Liver (tissue), 9 donors: ENCODE data around the gene SNAPIN. TPM values are rescaled to one million over a fixed set of nuclear protein-coding genes. Genes with fewer than 3 reads are reported as not detected.

Experiments used
- DNase-seq: peaks from one replicate; pipeline ENCODE4 v3.0.0-alpha.2; 2017; ENCODE audit warnings: low spot score
- H3K27ac ChIP-seq, 2 donors: one replicate each; pipeline ENCODE4 v1.7.0; 2013; ENCODE audit warnings: inconsistent platforms in 2 of 2, low read length in 2 of 2, control low read depth in 1 of 2, low read depth in 1 of 2, mild to moderate bottlenecking in 1 of 2
- H3K27me3 ChIP-seq, 4 donors: one replicate each; pipeline versions ENCODE4 v1.6.1 to v1.7.0; 2013; ENCODE audit warnings: low read length in 3 of 4, inconsistent platforms in 1 of 4, mild to moderate bottlenecking in 1 of 4, moderate library complexity in 1 of 4; ENCODE audit not compliant: control insufficient read depth in 4 of 4, insufficient read depth in 4 of 4
- H3K36me3 ChIP-seq, 4 donors: one replicate each; pipeline versions ENCODE4 v1.6.1 to v1.7.0; 2013; ENCODE audit warnings: low read length in 3 of 4, mild to moderate bottlenecking in 3 of 4, low read depth in 1 of 4, moderate library complexity in 1 of 4; ENCODE audit not compliant: control insufficient read depth in 4 of 4, insufficient read depth in 3 of 4
- H3K4me1 ChIP-seq, 4 donors: one replicate each; pipeline versions ENCODE4 v1.6.1 to v1.7.0; 2013; ENCODE audit warnings: low read length in 3 of 4, mild to moderate bottlenecking in 3 of 4, moderate library complexity in 1 of 4; ENCODE audit not compliant: control insufficient read depth in 4 of 4, insufficient read depth in 4 of 4
- H3K4me3 ChIP-seq, 3 donors: one replicate each; pipeline versions ENCODE4 v1.6.1 to v1.7.0; 2013; ENCODE audit warnings: low read length in 3 of 3, control low read depth in 1 of 3, low read depth in 1 of 3, mild to moderate bottlenecking in 1 of 3
- H3K9ac ChIP-seq, 2 donors: one replicate each; pipeline ENCODE4 v1.7.0; 2013; ENCODE audit warnings: low read length in 2 of 2, mild to moderate bottlenecking in 2 of 2, moderate library complexity in 2 of 2, control low read depth in 1 of 2, low read depth in 1 of 2
- H3K9me3 ChIP-seq, 4 donors: one replicate each; pipeline versions ENCODE4 v1.6.1 to v1.7.0; 2013; ENCODE audit warnings: low read length in 3 of 4; ENCODE audit not compliant: control insufficient read depth in 4 of 4
- EGR1 ChIP-seq, 2 donors: IDR thresholded peaks; 2 replicates each; pipeline ENCODE4 v1.6.1; 2016 to 2018; ENCODE audit warnings: antibody characterized with exemption in 2 of 2, low read depth in 2 of 2
- FOXA1 ChIP-seq: IDR thresholded peaks from 2 replicates; pipeline ENCODE4 v1.6.1; 2016; ENCODE audit warnings: antibody characterized with exemption
- FOXA2 ChIP-seq: IDR thresholded peaks from 2 replicates; pipeline ENCODE4 v1.6.1; 2016; ENCODE audit warnings: antibody characterized with exemption
- GABPA ChIP-seq, 2 donors: IDR thresholded peaks in 1 of 2; conservative IDR thresholded peaks in 1 of 2; 2 replicates each; pipeline ENCODE4 v1.6.1; 2016; ENCODE audit warnings: antibody characterized with exemption in 2 of 2, mild to moderate bottlenecking in 1 of 2, moderate library complexity in 1 of 2
- HNF4A ChIP-seq, 2 donors: conservative IDR thresholded peaks; 2 replicates each; pipeline ENCODE4 v1.6.1; 2016; ENCODE audit warnings: antibody characterized with exemption in 2 of 2, mild to moderate bottlenecking in 2 of 2
- HNF4G ChIP-seq: IDR thresholded peaks from 2 replicates; pipeline ENCODE4 v1.6.1; 2016; ENCODE audit warnings: antibody characterized with exemption
- JUND ChIP-seq, 2 donors: IDR thresholded peaks; 2 replicates each; pipeline ENCODE4 v1.6.1; 2016; ENCODE audit warnings: antibody characterized with exemption in 2 of 2
- NR2F2 ChIP-seq: IDR thresholded peaks from 2 replicates; pipeline ENCODE4 v1.6.1; 2016; ENCODE audit warnings: antibody characterized with exemption
- RAD21 ChIP-seq, 2 donors: IDR thresholded peaks; 2 replicates each; pipeline ENCODE4 v1.6.1; 2016; ENCODE audit warnings: antibody characterized with exemption in 2 of 2, mild to moderate bottlenecking in 2 of 2
- RXRA ChIP-seq, 2 donors: IDR thresholded peaks; 2 replicates each; pipeline ENCODE4 v1.6.1; 2017 to 2018; ENCODE audit warnings: antibody characterized with exemption in 2 of 2, mild to moderate bottlenecking in 1 of 2
- SP1 ChIP-seq: IDR thresholded peaks from 2 replicates; pipeline ENCODE4 v1.6.1; 2018; ENCODE audit warnings: antibody characterized with exemption, mild to moderate bottlenecking
- TAF1 ChIP-seq: conservative IDR thresholded peaks from 2 replicates; pipeline ENCODE4 v1.6.1; 2016; ENCODE audit warnings: antibody characterized with exemption, mild to moderate bottlenecking
- YY1 ChIP-seq: IDR thresholded peaks from 2 replicates; pipeline ENCODE4 v1.6.1; 2016; ENCODE audit warnings: antibody characterized with exemption, mild to moderate bottlenecking
- WGBS: extraction: QIAGEN DNeasy Blood & Tissue Kit; methylation state at CpG from one replicate; pipeline ENCODE4 v1.1.7; 2013; 5-methylcytosine and 5-hydroxymethylcytosine counted together
- polyA plus RNA-seq, 2 donors: library from polyadenylated mRNA; stranded (reverse) in 1 of 2; unstranded in 1 of 2; fragments of 200-250 nt in 1 of 2; fragments of >200 nt in 1 of 2; fragmentation: Nextera tagmentation in 1 of 2; extraction: Ambion mirVana in 1 of 2; gene quantifications; one replicate each; pipeline versions ENCODE4 v1.2.1 to v1.2.3, GENCODE V29; 2013 to 2015
- total RNA-seq, 2 donors: library from RNA; depleted of rRNA; stranded (reverse); fragments of >200 nt; gene quantifications; one replicate each; pipeline ENCODE4 v1.2.3, GENCODE V29; 2014
- TF ChIP-seq, protein P1 (sequence below): IDR thresholded peaks from 2 replicates; pipeline ENCODE4 v1.6.1; 2016; ENCODE audit warnings: antibody characterized with exemption, mild to moderate bottlenecking
- TF ChIP-seq, protein P2 (sequence below): IDR thresholded peaks from 2 replicates; pipeline ENCODE4 v1.6.1; 2016; ENCODE audit warnings: antibody characterized with exemption
- TF ChIP-seq, protein P3 (sequence below): IDR thresholded peaks from 2 replicates; pipeline ENCODE4 v1.6.1; 2016; ENCODE audit warnings: antibody characterized with exemption
- TF ChIP-seq, protein P4 (sequence below): fragments of 150-350 bp; IDR thresholded peaks from 2 replicates; pipeline ENCODE4 v1.5.1; 2017; ENCODE audit warnings: improper control_type of control experiment, low read depth, low read length; ENCODE audit not compliant: missing input control
- TF ChIP-seq, protein P5 (sequence below): IDR thresholded peaks from 2 replicates; pipeline ENCODE4 v1.6.1; 2016; ENCODE audit warnings: antibody characterized with exemption
- donor health status: healthy.
- donor health status: healthy.
- donor health status: healthy.
- donor health status: healthy.
- donor health status: healthy.

SNAPIN gene
- total and polyA plus RNA-seq, 4 donors: 20.0 to 30.5 (median 24.2) TPM

DNA sequence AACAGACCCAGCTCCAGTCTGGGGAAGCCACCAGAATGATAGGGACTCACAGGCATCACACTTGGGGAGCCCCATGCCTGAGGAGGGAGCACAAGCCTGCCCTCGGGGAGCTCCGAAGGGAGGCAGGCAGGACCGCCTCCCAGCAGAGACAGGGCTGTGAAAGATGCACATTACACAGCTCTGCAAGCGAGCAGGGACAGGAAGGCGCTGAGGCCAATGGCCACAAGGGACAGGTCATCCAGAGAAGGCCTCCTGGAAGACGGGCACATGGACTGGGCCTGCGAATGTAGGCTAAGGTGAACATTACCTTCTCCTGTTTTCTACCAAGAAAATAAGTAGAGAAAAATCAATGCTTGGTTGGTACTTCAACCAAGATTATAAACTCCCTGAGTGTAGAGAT lies 24.2 kb downstream of the SNAPIN start:
- TF ChIP-seq, protein P1, sequence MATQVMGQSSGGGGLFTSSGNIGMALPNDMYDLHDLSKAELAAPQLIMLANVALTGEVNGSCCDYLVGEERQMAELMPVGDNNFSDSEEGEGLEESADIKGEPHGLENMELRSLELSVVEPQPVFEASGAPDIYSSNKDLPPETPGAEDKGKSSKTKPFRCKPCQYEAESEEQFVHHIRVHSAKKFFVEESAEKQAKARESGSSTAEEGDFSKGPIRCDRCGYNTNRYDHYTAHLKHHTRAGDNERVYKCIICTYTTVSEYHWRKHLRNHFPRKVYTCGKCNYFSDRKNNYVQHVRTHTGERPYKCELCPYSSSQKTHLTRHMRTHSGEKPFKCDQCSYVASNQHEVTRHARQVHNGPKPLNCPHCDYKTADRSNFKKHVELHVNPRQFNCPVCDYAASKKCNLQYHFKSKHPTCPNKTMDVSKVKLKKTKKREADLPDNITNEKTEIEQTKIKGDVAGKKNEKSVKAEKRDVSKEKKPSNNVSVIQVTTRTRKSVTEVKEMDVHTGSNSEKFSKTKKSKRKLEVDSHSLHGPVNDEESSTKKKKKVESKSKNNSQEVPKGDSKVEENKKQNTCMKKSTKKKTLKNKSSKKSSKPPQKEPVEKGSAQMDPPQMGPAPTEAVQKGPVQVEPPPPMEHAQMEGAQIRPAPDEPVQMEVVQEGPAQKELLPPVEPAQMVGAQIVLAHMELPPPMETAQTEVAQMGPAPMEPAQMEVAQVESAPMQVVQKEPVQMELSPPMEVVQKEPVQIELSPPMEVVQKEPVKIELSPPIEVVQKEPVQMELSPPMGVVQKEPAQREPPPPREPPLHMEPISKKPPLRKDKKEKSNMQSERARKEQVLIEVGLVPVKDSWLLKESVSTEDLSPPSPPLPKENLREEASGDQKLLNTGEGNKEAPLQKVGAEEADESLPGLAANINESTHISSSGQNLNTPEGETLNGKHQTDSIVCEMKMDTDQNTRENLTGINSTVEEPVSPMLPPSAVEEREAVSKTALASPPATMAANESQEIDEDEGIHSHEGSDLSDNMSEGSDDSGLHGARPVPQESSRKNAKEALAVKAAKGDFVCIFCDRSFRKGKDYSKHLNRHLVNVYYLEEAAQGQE: no peak
- TF ChIP-seq GABPA (IDR thresholded peaks at IDR 0.05 in 1 of 2, conservative IDR thresholded peaks at IDR 0.05 in 1 of 2) (no peak), RXRA (IDR thresholded peaks at IDR 0.05) (no peak), HNF4G (no peak), NR2F2 (no peak), TAF1 (no peak), HNF4A (conservative IDR thresholded peaks at IDR 0.05) (no peak), EGR1 (IDR thresholded peaks at IDR 0.05; ENCODE audit: low read depth in 2 of 2) (no peak)
- TF ChIP-seq, protein P2, sequence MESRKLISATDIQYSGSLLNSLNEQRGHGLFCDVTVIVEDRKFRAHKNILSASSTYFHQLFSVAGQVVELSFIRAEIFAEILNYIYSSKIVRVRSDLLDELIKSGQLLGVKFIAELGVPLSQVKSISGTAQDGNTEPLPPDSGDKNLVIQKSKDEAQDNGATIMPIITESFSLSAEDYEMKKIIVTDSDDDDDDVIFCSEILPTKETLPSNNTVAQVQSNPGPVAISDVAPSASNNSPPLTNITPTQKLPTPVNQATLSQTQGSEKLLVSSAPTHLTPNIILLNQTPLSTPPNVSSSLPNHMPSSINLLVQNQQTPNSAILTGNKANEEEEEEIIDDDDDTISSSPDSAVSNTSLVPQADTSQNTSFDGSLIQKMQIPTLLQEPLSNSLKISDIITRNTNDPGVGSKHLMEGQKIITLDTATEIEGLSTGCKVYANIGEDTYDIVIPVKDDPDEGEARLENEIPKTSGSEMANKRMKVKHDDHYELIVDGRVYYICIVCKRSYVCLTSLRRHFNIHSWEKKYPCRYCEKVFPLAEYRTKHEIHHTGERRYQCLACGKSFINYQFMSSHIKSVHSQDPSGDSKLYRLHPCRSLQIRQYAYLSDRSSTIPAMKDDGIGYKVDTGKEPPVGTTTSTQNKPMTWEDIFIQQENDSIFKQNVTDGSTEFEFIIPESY: no peak
- TF ChIP-seq, protein P3, sequence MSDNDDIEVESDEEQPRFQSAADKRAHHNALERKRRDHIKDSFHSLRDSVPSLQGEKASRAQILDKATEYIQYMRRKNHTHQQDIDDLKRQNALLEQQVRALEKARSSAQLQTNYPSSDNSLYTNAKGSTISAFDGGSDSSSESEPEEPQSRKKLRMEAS: no peak
- Histone ChIP-seq H3K36me3 (no peaks in the 10 kb centered on the region), H3K9ac (no peak overlapping the region), H3K4me1 (peaks cover 8 to 21% (median 18%) of the 10 kb centered on the region in 4 donors), H3K27ac (no peak overlapping the region), H3K9me3 (no peaks in the 10 kb centered on the region), H3K4me3 (no peak overlapping the region), H3K27me3 (no peaks in the 10 kb centered on the region)
- 95% methylated on average over 7 of the region's 7 CpGs for WGBS
- no peak for DNase-seq

DNA sequence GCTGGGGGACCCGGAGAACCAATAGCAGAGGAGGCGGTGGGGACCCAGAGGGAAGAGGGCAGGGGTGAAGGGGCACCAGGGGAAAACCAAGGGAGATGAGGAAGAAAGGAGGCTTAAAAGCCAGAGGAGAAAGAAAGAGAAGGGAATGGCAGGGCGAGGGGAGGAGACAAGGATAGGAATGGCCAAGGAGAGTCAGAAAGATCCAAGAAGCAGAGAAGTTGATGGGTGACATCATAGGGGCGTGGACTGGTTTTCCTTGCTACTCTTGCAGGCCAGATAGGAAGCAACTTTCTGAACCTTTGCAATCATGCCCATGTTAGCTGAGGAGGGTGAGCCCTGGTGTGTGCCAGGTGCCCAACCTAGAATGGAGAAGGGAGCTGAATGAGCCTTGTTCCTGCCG lies 25.4 kb downstream of the SNAPIN start:
- DNase-seq: no peak
- WGBS: 86% methylated on average over 5 of the region's 5 CpGs

More for the DNA sequence above, 25.4 kb downstream of the SNAPIN start:
- Histone ChIP-seq H3K27ac (no peak overlapping the region), H3K9ac (no peak overlapping the region), H3K4me3 (no peak overlapping the region), H3K27me3 (no peaks in the 10 kb centered on the region), H3K4me1 (peaks cover 5 to 9% (median 7%) of the 10 kb centered on the region in 4 donors), H3K36me3 (no peaks in the 10 kb centered on the region), H3K9me3 (no peaks in the 10 kb centered on the region)
- TF ChIP-seq FOXA2 (no peak), RAD21 (IDR thresholded peaks at IDR 0.05) (no peak), TAF1 (no peak), RXRA (IDR thresholded peaks at IDR 0.05) (no peak), JUND (IDR thresholded peaks at IDR 0.05) (no peak), HNF4G (no peak), NR2F2 (no peak), HNF4A (conservative IDR thresholded peaks at IDR 0.05) (no peak), FOXA1 (no peak), YY1 (no peak), GABPA (IDR thresholded peaks at IDR 0.05 in 1 of 2, conservative IDR thresholded peaks at IDR 0.05 in 1 of 2) (no peak), SP1 (no peak), EGR1 (IDR thresholded peaks at IDR 0.05; ENCODE audit: low read depth in 2 of 2) (no peak)
- TF ChIP-seq, protein P3: no peak
- TF ChIP-seq, protein P1: no peak
- TF ChIP-seq, protein P4, sequence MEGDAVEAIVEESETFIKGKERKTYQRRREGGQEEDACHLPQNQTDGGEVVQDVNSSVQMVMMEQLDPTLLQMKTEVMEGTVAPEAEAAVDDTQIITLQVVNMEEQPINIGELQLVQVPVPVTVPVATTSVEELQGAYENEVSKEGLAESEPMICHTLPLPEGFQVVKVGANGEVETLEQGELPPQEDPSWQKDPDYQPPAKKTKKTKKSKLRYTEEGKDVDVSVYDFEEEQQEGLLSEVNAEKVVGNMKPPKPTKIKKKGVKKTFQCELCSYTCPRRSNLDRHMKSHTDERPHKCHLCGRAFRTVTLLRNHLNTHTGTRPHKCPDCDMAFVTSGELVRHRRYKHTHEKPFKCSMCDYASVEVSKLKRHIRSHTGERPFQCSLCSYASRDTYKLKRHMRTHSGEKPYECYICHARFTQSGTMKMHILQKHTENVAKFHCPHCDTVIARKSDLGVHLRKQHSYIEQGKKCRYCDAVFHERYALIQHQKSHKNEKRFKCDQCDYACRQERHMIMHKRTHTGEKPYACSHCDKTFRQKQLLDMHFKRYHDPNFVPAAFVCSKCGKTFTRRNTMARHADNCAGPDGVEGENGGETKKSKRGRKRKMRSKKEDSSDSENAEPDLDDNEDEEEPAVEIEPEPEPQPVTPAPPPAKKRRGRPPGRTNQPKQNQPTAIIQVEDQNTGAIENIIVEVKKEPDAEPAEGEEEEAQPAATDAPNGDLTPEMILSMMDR: no peak
- TF ChIP-seq, protein P5, sequence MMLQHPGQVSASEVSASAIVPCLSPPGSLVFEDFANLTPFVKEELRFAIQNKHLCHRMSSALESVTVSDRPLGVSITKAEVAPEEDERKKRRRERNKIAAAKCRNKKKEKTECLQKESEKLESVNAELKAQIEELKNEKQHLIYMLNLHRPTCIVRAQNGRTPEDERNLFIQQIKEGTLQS: no peak
- TF ChIP-seq, protein P2: no peak
